RWPE2 (cell line): ENCODE results near the gene UGGT2.

ENCODE experiments used
- ATAC-seq: fragments of 200-7000 bp; cut with Tn5 transposase; 3 replicates; pipeline ENCODE4 v1.9.1; 2021; ENCODE audit warnings: low read depth
- DNase-seq: peaks from one replicate; pipeline ENCODE4 v3.0.0-alpha.2; 2020; ENCODE audit warnings: low spot score
- H3K27ac ChIP-seq: fragments of 450-650 bp; 2 replicates; pipeline ENCODE4 v1.5.1; 2017; ENCODE audit warnings: mild to moderate bottlenecking; ENCODE audit not compliant: poor library complexity, severe bottlenecking
- H3K27me3 ChIP-seq: fragments of 250-450 bp; sonication (Bioruptor Pico); 2 replicates; pipeline ENCODE4 v1.5.1; 2021; ENCODE audit warnings: mild to moderate bottlenecking, moderate library complexity; ENCODE audit not compliant: insufficient read depth, poor library complexity, severe bottlenecking
- H3K36me3 ChIP-seq: fragments of 250-450 bp; sonication (Bioruptor Pico); 2 replicates; pipeline ENCODE4 v1.5.1; 2020; ENCODE audit warnings: low read depth, mild to moderate bottlenecking, moderate library complexity
- H3K4me1 ChIP-seq: fragments of 250-450 bp; sonication (Bioruptor Pico); 2 replicates; pipeline ENCODE4 v1.5.1; 2021; ENCODE audit warnings: mild to moderate bottlenecking, moderate library complexity; ENCODE audit not compliant: insufficient read depth, poor library complexity, severe bottlenecking
- H3K4me3 ChIP-seq: fragments of 250-450 bp; sonication (Bioruptor Pico); 2 replicates; pipeline ENCODE4 v1.5.1; 2021; ENCODE audit warnings: mild to moderate bottlenecking, moderate library complexity; ENCODE audit not compliant: severe bottlenecking
- H3K9me3 ChIP-seq: fragments of 250-450 bp; sonication (Bioruptor Pico); 2 replicates; pipeline ENCODE4 v1.5.1; 2021; ENCODE audit warnings: mild to moderate bottlenecking, moderate library complexity; ENCODE audit not compliant: severe bottlenecking
- CTCF ChIP-seq: fragments of 450-650 bp; IDR thresholded peaks from one replicate; pipeline ENCODE4 v1.5.1; 2017; ENCODE audit warnings: mild to moderate bottlenecking, moderate library complexity; ENCODE audit not compliant: poor library complexity, severe bottlenecking

UGGT2 gene, protein sequence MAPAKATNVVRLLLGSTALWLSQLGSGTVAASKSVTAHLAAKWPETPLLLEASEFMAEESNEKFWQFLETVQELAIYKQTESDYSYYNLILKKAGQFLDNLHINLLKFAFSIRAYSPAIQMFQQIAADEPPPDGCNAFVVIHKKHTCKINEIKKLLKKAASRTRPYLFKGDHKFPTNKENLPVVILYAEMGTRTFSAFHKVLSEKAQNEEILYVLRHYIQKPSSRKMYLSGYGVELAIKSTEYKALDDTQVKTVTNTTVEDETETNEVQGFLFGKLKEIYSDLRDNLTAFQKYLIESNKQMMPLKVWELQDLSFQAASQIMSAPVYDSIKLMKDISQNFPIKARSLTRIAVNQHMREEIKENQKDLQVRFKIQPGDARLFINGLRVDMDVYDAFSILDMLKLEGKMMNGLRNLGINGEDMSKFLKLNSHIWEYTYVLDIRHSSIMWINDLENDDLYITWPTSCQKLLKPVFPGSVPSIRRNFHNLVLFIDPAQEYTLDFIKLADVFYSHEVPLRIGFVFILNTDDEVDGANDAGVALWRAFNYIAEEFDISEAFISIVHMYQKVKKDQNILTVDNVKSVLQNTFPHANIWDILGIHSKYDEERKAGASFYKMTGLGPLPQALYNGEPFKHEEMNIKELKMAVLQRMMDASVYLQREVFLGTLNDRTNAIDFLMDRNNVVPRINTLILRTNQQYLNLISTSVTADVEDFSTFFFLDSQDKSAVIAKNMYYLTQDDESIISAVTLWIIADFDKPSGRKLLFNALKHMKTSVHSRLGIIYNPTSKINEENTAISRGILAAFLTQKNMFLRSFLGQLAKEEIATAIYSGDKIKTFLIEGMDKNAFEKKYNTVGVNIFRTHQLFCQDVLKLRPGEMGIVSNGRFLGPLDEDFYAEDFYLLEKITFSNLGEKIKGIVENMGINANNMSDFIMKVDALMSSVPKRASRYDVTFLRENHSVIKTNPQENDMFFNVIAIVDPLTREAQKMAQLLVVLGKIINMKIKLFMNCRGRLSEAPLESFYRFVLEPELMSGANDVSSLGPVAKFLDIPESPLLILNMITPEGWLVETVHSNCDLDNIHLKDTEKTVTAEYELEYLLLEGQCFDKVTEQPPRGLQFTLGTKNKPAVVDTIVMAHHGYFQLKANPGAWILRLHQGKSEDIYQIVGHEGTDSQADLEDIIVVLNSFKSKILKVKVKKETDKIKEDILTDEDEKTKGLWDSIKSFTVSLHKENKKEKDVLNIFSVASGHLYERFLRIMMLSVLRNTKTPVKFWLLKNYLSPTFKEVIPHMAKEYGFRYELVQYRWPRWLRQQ (N-terminal part only)

DNA sequence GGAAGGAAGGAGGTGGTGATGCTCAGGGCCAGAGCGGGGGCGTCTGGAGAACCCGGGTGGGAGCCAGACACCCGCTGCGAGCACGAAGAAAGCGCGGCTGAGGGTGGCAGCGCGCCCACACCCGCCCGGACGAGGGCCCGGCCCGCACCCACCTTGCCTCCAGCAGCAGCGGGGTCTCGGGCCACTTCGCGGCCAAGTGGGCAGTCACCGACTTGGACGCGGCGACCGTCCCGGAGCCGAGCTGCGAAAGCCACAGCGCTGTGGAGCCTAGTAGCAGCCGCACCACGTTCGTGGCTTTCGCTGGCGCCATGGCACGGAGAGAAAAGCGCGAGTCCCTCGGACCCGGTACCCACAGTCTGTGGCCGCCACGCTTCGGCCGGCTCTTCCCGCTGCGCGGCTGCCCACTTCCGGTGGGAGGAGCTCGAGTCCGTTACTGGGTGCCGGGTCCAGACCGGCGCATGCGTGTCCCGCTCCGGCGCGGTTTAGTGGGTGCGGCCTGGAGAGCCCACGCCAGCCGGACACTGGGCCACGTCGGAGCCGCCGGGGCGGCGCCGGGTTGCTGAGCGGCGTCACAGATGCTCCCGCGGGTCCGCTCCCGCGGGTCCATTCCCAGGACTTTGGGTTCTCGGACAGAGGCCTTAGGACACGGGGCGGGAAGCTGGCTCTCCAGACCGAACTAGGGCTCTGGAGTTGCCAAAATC is at the start of gene UGGT2:
UGGT2 (minus strand) TSS at position 399 of the 701 bp plus-strand sequence; CDS start at position 310, 89 bp downstream.
- peak within 1 kb of the TSS; percentile 84 for H3K4me3 ChIP-seq
- no peaks in the 10 kb centered on the region for H3K4me1 ChIP-seq
- no peaks in the 10 kb centered on the region for H3K27me3 ChIP-seq
- TF ChIP-seq CTCF, result no peak
- H3K27ac ChIP-seq, result peak within 1 kb of the TSS; percentile 60
- no peaks in the 10 kb centered on the region for H3K36me3 ChIP-seq
- ATAC-seq (peak; percentile 96), DNase-seq (peak; percentile 93)
- no peaks in the 10 kb centered on the region for H3K9me3 ChIP-seq

- no peak for TF ChIP-seq CTCF
- no peak overlapping the region for H3K27ac ChIP-seq
- ATAC-seq (no peak), DNase-seq (no peak)
- peaks cover 16% of the 10 kb centered on the region for H3K27me3 ChIP-seq
- no peaks in the 10 kb centered on the region for H3K36me3 ChIP-seq
- H3K4me1 ChIP-seq, result no peaks in the 10 kb centered on the region
- H3K4me3 ChIP-seq, result no peak overlapping the region
- H3K9me3 ChIP-seq, result no peaks in the 10 kb centered on the region
Measured at GRCh38 chr13:96100457-96101220, 47.4 kb upstream of the UGGT2 start.

- ATAC-seq, result no peak
- no peak for TF ChIP-seq CTCF
- no peak for DNase-seq
- Histone ChIP-seq H3K27ac (no peak overlapping the region), H3K4me3 (no peak overlapping the region), H3K27me3 (peaks cover 64% of the 10 kb centered on the region), H3K36me3 (no peaks in the 10 kb centered on the region), H3K4me1 (no peaks in the 10 kb centered on the region), H3K9me3 (no peaks in the 10 kb centered on the region)
Measured at GRCh38 chr13:96093296-96094006, 40.2 kb upstream of the UGGT2 start.
